Stimulated activated CD4-positive, alpha-beta T cell treated with anti-CD3 and anti-CD28 coated beads, TNF-alpha, amount 100 ng/mL, for 48 hours (primary cell): ENCODE data around the gene SHBG.
"Not testable (repeated sequence)": the region's sequence is repeated elsewhere in the genome, so short reads cannot be mapped to it uniquely, and the experiment has no call there.

ENCODE experiments used
- DNase-seq, 3 donors: peaks; one replicate each; pipeline ENCODE4 v3.0.0-alpha.2; 2020; ENCODE audit warnings: low read depth in 3 of 3

SHBG gene

GRCh38 chr17:7629939-7630571, at the start of gene SHBG:
Gene SHBG (plus strand): TSS chr17:7630135. CDS start chr17:7630173, 38 bp downstream.
- no peak for DNase-seq

- no peak for DNase-seq
These were observed 49.0 kb upstream of the SHBG start for GRCh38 chr17:7580604-7581575.

GRCh38 chr17:7582396-7583252, 47.3 kb upstream of the SHBG start:
- no peak for DNase-seq

GRCh38 chr17:7583253-7584109, 46.5 kb upstream of the SHBG start, which contains the start of gene MPDU1:
Gene MPDU1 (plus strand): TSS chr17:7583852. CDS start chr17:7583863, 11 bp downstream.
- DNase-seq = peak; percentile 85 to 93 (median 91)

GRCh38 chr17:7586673-7587419, 43.1 kb upstream of the SHBG start:
- no peak for DNase-seq

- DNase-seq = no peak
These were observed 42.3 kb upstream of the SHBG start for GRCh38 chr17:7587420-7588151.

GRCh38 chr17:7588553-7589203, 41.3 kb upstream of the SHBG start:
- no peak for DNase-seq

GRCh38 chr17:7589204-7589868, 40.6 kb upstream of the SHBG start:
- peak; percentile 38 to 42 (median 41) for DNase-seq

GRCh38 chr17:7589891-7590691, 39.8 kb upstream of the SHBG start, which contains the start of gene SOX15:
Gene SOX15 (minus strand): TSS chr17:7590094. CDS start chr17:7589676, 418 bp downstream.
- DNase-seq = no peak

GRCh38 chr17:7590743-7591142, 39.2 kb upstream of the SHBG start:
- DNase-seq = no peak

GRCh38 chr17:7591596-7591995, 38.3 kb upstream of the SHBG start:
- no peak for DNase-seq

- DNase-seq = no peak
These were observed 37.4 kb upstream of the SHBG start for GRCh38 chr17:7592422-7593021.

- no peak for DNase-seq
These were observed 36.6 kb upstream of the SHBG start for GRCh38 chr17:7593296-7593695.

- not testable (repeated sequence) for DNase-seq
These were observed 32.4 kb upstream of the SHBG start for GRCh38 chr17:7597561-7597960.

GRCh38 chr17:7606280-7606679, 23.7 kb upstream of the SHBG start:
- no peak for DNase-seq

- no peak for DNase-seq
These were observed 19.3 kb upstream of the SHBG start for GRCh38 chr17:7610641-7611040.
